D721Med (cell line): ENCODE results near the gene RNF220.

Source experiments
- DNase-seq: peaks from one replicate; pipeline ENCODE4 v3.0.0; 2011; ENCODE audit warnings: low spot score; ENCODE audit not compliant: insufficient read length
- FAIRE-seq: peaks from 2 replicates; lab custom pipeline; 2011; peaks lifted over from hg19 to GRCh38; lab: Jason Lieb, UNC
- CTCF ChIP-seq: IDR thresholded peaks from 2 replicates; pipeline ENCODE4 v1.5.1; 2012; ENCODE audit warnings: mild to moderate bottlenecking, control low read depth; ENCODE audit not compliant: insufficient read depth; ENCODE audit errors: missing control alignments

RNF220 gene

GRCh38 chr1:44460107-44460882 lies 55.2 kb downstream of the RNF220 start:
- no peak for TF ChIP-seq CTCF
- DNase-seq (no peak), FAIRE-seq (no peak)

- no peak for FAIRE-seq
- DNase-seq, result no peak
- TF ChIP-seq CTCF, result no peak
Measured at GRCh38 chr1:44464361-44464760, 59.3 kb downstream of the RNF220 start.

GRCh38 chr1:44467566-44467965 lies 62.5 kb downstream of the RNF220 start:
- no peak for FAIRE-seq
- TF ChIP-seq CTCF, result no peak

GRCh38 chr1:44471911-44472453 lies 66.9 kb downstream of the RNF220 start:
- no peak for DNase-seq
- no peak for TF ChIP-seq CTCF
- FAIRE-seq, result no peak

More at GRCh38 chr1:44467566-44467965, 62.5 kb downstream of the RNF220 start:
- no peak for DNase-seq

GRCh38 chr1:44472620-44473525 lies 67.8 kb downstream of the RNF220 start:
- FAIRE-seq (no peak), DNase-seq (no peak)
- TF ChIP-seq CTCF, result no peak

GRCh38 chr1:44476891-44477290 lies 71.8 kb downstream of the RNF220 start:
- no peak for TF ChIP-seq CTCF
- FAIRE-seq, result no peak
- no peak for DNase-seq
